Natural killer cell treated with Interleukin-12 subunit alpha and Interleukin-12 subunit beta and Interleukin-15 and Interleukin-18, amount 100 ng/mL, for 72 hours (primary cell): ENCODE measurements around the gene CHAC1. TPM values are rescaled to one million over a fixed set of nuclear protein-coding genes. Genes with fewer than 3 reads are reported as not detected.

Source experiments
- total RNA-seq, 2 donors: library from RNA; stranded (reverse); gene quantifications; one replicate each; pipeline ENCODE4 v1.2.3, GENCODE V29; 2022

Gene CHAC1
- total RNA-seq, 2 donors from 2014 or later: 7.7 to 13.1 TPM

Other genes with a start within 250 kb of the CHAC1 start
- 10 to 100 TPM; 35.9 to 72.6 TPM for gene RMDN3, start 198.2 kb upstream of the CHAC1 start, total RNA-seq
- 10 to 100 TPM in 1 of 2 donors, 1 to 10 TPM in 1; 9.1 to 14.4 TPM for gene GCHFR, start 189.4 kb upstream of the CHAC1 start, total RNA-seq
- under 1 TPM; 0.12 to 0.22 TPM for gene C15orf62, start 183.5 kb upstream of the CHAC1 start, total RNA-seq
- gene ZFYVE19, start 146.4 kb upstream of the CHAC1 start, total RNA-seq: 10 to 100 TPM; 17.2 to 39.1 TPM
- gene DNAJC17, start 146.0 kb upstream of the CHAC1 start, total RNA-seq: 10 to 100 TPM; 40.4 to 62.6 TPM
- gene PPP1R14D, start 124.8 kb upstream of the CHAC1 start, total RNA-seq: not detected
- 1 to 10 TPM; 1.0 to 1.5 TPM for gene SPINT1, start 109.4 kb upstream of the CHAC1 start, total RNA-seq
- gene RHOV, start 79.2 kb upstream of the CHAC1 start, total RNA-seq: not detected
- 10 to 100 TPM; 22.8 to 27.3 TPM for gene VPS18, start 59.0 kb upstream of the CHAC1 start, total RNA-seq
- under 1 TPM in 1 of 2 donors, not detected in 1; 0.17 TPM for gene DLL4, start 24.1 kb upstream of the CHAC1 start, total RNA-seq
- 10 to 100 TPM; 34.3 to 55.7 TPM for gene INO80, start 162.8 kb downstream of the CHAC1 start, total RNA-seq